GM21381 (cell line): ENCODE measurements around the gene GOLGA1.
"Not testable (repeated sequence)": the region's sequence is repeated elsewhere in the genome, so short reads cannot be mapped to it uniquely, and the experiment has no call there.

Experiments used
- ATAC-seq: cut with Tn5 transposase; IDR thresholded peaks from one replicate; pipeline ENCODE4 v1.9.1; 2021; ENCODE audit warnings: mild to moderate bottlenecking, moderate library complexity; ENCODE audit not compliant: unreplicated experiment

The GOLGA1 gene

DNA sequence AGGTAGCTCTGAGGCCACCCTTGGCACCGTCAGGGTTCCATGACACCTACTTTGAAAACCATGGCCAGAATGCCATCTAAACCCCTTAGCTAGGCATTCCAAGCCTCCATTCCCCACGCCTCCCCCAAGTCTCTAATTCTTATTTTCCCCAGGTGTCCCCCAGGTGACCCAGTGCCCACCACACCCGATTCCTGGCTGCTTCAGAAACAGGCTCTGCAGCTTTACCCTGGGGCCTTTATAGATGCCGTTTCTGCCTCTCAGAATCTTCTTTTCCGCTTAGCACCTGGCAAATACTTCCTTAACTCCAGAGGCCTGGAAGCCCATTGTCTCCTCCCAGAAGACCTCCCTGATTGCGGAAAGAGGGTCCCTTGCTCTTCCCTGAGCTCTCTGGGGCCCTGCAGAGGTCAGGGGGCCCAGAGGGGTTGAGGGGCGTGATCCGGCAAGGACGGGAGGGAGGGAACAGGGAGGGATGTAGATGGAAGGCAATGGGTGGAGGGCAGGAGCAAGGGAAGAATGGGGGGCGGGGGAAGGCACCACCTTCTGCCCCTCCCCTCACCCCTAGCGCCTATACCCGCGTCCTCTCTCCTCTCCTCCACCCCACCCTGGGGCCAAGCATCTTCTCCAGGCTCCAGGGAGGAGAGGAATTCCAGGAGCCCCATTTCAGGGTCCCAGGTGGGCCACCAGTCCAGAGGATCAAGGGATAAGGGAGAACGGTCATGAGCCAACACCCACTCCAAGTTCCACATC is 99.6 kb downstream of the GOLGA1 start:
- ATAC-seq = no peak

DNA sequence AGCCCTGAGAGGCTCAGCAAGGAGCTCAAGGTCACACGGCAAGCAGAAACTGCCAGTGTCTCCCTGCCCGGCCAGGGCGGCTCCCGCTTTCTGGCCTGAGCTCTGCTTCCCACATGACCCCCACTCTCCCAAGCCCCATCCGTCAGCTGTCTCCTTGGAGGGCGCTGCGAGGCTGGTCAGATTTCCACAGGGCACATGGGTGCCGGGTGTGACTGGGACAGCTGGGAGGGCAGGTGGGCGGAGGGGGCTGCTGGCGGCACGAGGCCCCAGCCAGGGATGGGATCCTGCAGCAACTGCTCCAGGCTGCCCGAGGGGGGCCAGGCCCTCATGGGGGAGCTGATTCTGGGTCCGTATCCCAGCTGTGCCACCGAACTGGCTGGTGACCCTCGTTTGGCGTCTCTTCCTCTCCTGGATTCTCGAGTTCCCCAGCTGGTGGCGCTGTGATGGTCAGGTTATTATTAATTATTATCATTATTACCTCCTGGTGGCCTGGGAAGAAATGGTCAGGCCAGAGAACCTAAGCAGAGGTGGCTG is 100.5 kb downstream of the GOLGA1 start:
- no peak for ATAC-seq

DNA sequence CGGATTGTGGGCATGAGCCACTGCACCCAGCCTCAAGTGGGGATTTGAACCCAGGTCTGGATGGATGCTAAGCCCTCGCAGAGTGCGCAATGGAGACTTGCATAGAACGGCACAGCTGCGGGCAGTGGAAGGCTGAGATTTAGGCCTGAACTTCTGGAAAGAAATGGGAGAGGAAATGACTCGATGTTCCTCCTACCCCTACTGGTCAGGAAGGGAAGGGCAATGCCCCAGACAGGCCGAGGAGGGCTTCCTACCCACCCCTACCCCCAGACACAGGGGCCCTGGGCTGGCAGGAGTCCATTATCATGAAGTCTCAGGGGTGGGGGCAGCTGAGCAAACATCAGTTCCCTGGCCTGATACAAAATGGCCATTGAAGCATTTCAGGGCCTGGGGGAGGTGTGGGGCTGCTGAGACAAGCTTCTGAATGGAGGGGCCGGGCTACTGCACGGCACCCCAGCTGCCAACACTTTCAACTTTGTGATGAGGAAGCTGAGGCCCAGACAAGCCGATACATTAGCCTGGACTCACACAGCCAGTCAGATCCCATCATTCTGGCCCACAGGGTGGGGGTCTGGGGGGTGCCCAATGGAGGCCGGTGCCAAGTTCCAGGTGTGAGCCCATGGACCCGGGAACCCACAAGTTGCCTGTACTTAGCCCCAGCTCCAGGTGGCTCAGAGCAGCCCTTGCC is 101.1 kb downstream of the GOLGA1 start:
- ATAC-seq = no peak

- ATAC-seq = not testable (repeated sequence)
Observed at GRCh38 chr9:124838567-124839275, 102.2 kb downstream of the GOLGA1 start.

GRCh38 chr9:124838132-124838531 is 102.8 kb downstream of the GOLGA1 start:
- ATAC-seq = not testable (repeated sequence)

- no peak for ATAC-seq
Observed at GRCh38 chr9:124835026-124835557, 105.8 kb downstream of the GOLGA1 start.

- no peak for ATAC-seq
Observed at GRCh38 chr9:124834591-124834990, 106.3 kb downstream of the GOLGA1 start.

DNA sequence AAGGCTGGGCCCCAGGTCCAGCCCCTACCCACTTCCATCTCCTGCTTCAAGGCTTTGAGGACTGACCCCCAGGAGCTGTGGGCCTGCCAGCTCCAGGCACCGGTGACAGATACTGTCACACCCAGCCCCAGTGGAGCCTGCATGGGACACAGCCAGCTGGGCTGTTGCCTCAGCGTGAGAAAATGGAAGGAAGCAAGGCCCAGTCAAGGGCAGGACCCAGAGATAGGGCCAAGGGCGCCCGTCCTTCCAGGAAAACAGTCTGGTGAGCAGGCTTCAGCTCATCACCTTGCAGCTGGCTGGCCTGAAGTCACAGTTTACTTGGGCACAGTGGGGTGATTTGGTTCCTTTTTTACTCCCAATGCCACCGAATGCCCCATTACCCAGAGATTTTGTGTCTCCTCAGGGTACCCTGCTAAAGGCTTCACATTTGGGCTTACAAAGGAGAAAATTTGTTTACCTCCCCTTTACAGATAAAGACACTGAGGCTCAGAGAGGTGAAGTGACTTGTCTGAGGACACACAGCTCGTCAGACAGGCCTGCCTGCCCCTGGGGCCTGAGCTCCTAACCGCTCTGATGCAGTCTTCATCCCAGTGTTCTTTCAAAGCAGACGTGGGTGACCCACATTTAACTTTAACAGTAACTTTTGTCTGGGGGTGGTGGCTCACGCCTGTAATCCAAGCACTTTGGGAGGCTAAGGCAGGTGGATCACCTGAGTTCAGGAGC is 109.1 kb downstream of the GOLGA1 start:
- ATAC-seq = no peak

DNA sequence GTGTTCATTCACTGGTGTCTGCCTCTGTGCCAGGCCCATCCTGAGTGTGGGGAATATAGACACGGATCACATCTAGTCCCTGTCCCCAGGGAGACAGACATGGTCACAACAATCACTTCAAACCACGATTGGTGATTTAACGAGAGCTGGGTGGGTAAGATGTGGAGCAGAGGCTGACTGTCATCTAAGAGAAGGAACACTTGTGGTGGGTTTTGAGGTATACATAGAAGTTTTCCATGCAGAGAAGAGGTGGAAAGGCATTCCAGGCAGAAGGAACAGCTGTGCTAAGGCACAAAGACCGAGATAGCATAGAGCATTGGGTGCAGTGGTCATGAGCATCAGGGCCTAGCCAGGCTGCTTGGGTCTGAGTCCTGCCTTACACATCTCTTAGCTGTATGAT is 110.3 kb downstream of the GOLGA1 start:
- ATAC-seq = no peak

DNA sequence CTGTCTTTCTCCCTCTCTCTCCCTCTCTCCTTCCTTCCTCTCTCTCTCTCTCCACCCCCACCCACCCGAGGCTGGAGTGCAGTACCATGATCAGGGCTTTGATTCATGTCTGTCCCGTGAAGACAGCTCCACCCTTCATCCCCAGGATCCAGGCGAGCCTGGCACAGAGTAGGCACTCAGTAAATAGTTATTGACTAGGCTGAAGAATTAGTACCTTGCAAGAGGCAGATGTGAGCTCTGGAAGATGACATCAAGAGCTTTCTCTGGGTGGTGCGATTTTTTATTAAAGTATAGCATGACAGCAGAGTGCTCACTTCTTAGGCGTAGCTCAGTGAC is 111.6 kb downstream of the GOLGA1 start:
- no peak for ATAC-seq

DNA sequence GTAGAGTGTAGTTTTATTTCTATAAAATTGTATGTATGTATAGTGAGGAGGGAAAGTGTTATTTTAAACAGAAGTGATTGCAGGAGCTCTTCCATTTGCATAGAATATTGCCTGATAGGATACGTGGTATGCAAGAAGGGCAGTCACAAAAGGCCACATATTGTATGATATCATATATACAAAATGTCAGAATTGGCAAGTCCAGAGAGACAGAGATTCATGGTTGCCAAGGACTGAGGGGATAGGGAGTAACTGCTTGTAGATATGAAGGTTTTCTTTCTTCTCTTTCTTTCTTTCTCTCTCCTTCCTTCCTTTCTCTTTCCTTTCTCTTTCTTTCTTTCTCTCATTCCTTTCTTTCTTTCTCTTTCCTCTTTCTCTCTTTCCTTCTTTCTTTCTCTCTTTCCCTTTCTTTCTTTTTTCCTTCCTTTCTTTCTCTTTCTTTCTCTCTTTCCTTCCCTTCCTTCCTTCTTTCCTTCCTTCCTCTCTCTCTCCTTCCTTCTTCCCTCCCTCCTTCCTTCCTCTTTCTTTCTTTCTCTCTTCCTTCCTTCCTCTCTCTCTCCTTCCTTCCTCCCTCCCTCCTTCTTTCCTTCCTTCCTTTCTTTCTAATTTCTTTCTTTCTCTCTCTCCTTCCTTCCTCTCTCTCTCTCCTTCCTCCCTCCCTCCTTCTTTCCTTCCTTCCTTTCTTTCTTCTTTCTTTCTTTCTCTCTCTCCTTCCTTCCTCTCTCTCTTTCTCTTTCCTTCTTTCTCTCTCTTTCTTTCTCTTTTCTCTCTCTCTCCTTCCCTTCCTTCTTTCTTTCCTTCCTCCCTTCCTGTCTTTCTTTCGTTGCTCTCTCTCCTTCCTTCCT is 112.2 kb downstream of the GOLGA1 start:
- no peak for ATAC-seq
